Measurements from ENCODE around the gene HSPB2.
"Not testable (repeated sequence)": the region's sequence is repeated elsewhere in the genome, so short reads cannot be mapped to it uniquely, and the experiment has no call there.

The HSPB2 gene

DNA sequence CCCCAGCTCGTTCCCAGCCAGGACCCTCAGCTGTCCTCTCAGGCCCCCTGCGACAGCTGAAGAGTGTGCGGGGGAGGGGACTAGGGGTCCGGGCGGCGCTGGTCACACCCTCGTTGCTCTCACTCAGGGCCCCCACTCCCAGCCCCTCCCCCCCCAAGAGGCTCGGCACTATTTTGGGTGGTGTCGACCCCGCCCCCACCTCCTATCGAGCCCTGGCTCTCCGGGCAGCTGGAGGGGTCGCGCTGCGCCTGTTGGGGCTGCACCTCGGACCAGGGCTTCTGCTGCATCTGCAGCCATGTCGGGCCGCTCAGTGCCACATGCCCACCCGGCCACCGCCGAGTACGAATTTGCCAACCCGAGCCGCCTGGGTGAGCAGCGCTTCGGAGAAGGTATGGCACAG is at the start of gene HSPB2:
Gene HSPB2, plus strand, starts transcription at position 200 of the 400 bp plus-strand sequence. Its CDS starts 96 bp downstream, at position 296.
- no peak for DNase-seq (ENCODE audit: low read depth in 3 of 3)

GRCh38 chr11:111870113-111870512 is 42.4 kb upstream of the HSPB2 start:
- no peak for DNase-seq (ENCODE audit: low read depth in 3 of 3)

- no peak for DNase-seq (ENCODE audit: low read depth in 3 of 3)
Observed at GRCh38 chr11:111870522-111870885, 42.0 kb upstream of the HSPB2 start.

GRCh38 chr11:111870886-111871692 is 41.4 kb upstream of the HSPB2 start, which contains the start of gene ALG9:
TSS of gene ALG9 (minus strand) at chr11:111871581. CDS start at chr11:111871482, 99 bp downstream.
- peak; percentile 69 to 88 (median 85) for DNase-seq (ENCODE audit: low read depth in 3 of 3)

DNA sequence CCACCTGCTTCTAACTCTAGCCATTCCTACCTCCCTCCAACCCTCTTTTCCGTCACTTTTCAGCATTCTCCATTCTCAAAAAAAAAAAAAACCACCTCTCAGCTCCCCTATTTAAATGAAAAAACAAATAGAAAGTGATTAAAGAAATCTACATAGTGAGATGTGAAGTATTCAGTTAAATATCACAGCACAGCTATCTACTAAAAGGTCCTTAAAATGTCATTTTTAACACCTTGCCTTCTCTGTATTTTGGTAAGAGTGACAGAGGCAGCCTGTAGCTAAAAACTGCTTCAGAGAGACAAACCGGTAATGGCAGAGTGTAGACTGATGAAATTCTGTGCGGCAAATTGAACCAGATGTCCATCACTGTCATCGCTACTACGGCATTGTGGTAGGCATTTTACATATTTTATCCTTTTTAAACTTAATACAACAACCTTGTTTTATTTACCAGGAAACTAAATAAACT is 40.8 kb upstream of the HSPB2 start:
- DNase-seq (ENCODE audit: low read depth in 3 of 3) = no peak

DNA sequence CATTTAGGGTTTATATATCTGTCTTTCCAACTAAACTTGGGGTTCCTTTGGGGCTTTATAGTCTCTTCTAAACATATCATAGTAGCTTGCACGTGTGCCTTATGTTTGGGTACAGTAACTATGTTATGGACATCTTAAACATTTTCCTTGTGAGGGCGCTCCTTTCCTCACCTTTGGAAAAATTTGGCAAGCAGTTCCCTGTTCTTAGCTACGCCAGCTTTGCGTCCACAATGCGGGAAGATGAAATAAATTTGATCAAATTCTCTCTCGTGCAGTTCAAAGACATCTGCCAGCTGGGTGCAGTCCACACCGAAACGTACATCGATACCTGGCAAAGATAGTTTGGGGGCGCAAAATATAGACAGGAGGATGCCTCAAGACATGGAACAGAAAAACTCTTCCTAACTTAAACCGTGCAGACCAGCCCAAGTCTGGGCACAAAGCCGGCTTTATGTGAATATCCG is 34.1 kb upstream of the HSPB2 start:
- no peak for DNase-seq (ENCODE audit: low read depth in 3 of 3)

DNA sequence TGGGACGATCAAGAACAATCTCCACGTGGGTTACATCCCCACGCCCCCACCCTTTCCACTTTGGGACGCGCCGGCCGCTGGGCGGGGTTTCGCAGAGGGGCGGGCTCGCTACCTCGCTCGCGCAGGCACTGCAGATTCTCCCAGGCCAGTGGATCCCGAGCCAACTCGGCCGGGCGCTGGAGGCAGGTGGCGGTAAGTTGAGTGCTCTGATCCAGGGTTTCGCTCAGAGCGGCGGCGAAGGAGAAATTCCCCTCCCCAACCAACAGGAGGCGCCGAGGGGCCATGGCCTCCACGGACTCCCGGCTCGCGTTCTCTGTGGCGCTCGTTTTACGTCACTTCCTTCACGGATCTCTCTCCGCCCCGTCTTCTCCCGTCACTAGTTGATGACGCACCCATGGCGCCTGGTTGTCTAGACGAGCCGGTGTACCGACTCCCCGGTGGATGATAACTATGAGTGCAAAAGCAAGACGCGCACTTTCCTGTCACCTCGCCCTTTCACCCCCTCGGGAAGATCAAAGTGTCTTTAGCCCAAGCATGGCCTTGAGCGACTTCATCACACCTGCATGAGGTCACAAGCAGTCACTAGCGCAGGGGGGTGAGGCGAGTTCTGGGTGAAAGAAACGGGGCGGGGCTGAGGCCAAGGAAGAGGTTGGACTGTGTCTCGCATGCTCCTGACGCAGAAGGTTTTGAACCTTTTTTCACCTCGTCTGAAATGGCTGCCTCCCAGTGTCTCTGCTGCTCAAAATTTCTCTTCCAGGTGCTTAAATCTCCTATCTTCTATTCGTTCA is 33.5 kb upstream of the HSPB2 start, which contains the start of the genes CFAP68 and FDXACB1:
Gene CFAP68, plus strand, starts transcription at position 693 of the 788 bp plus-strand sequence. Its CDS starts 20 bp downstream, at position 713.
Gene FDXACB1, minus strand, starts transcription at position 317 of the 788 bp plus-strand sequence. Its CDS starts 33 bp downstream, at position 284.
- DNase-seq (ENCODE audit: low read depth in 3 of 3) = peak; percentile 88 to 93 (median 90)

GRCh38 chr11:111879637-111879960 is 32.9 kb upstream of the HSPB2 start:
- no peak for DNase-seq (ENCODE audit: low read depth in 3 of 3)

DNA sequence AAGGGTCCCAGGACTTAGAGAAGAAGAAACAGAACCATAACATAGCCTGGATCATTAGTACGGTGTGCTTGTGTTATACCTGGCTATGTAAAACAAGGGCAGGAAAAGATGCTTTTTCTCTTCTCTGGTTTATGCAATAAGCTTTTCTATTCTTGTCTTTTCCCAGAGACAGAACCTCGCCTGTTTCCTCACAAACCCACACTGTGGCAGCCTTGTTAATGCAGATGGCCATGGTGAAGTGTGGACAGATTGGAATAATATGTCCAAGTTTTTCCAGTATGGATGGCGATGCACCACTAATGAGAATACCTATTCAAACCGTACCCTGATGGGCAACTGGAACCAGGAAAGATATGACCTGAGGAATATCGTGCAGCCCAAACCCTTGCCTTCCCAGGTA is 30.3 kb upstream of the HSPB2 start:
- DNase-seq (ENCODE audit: low read depth in 3 of 3) = no peak

DNA sequence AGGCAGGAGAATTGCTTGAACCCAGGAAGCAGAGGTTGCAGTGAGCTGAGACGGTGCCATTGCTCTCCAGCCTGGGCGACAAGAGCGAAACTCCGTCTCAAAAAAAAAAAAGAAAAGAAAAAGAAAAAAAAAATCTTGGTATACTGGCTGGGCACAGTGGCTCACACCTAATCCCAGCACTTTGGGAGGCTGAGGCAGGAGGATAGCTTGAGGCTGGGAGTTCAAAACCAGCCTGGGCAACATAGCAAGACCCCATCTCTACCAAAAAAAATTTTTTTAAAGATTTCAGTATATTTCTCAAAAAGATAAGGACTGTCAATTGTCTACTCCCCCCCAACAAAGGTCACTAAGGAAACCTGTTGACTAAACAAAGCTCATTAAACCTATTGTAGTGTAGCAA is 27.5 kb upstream of the HSPB2 start:
- not testable (repeated sequence) for DNase-seq (ENCODE audit: low read depth in 3 of 3)

GRCh38 chr11:111886032-111886431 is 26.5 kb upstream of the HSPB2 start:
- DNase-seq (ENCODE audit: low read depth in 3 of 3) = no peak

- DNase-seq (ENCODE audit: low read depth in 3 of 3) = no peak
Observed at GRCh38 chr11:111886844-111887243, 25.7 kb upstream of the HSPB2 start.

DNA sequence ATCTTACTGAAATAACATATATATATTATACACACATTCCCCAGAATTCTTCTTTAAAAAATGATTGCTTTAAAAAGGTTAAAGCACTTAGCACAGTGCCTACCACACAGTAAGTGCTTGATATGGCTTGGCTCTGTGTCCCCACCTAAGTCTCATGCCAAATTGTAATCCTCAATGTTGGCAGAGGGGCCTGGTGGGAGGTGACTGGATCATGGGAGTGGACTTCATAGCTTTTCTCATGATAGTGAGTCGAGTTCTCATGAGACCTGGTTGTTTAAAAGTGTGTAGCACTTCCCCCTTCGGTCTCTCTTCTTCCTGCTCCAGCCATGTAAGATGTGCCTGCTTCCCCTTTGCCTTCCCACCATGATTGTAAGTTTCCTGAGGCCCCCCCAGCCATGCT is 7.1 kb upstream of the HSPB2 start:
- no peak for DNase-seq (ENCODE audit: low read depth in 3 of 3)

- no peak for DNase-seq (ENCODE audit: low read depth in 3 of 3)
Observed at GRCh38 chr11:111906680-111907079, 5.9 kb upstream of the HSPB2 start.

- DNase-seq (ENCODE audit: low read depth in 3 of 3) = no peak
Observed at GRCh38 chr11:111908639-111909305, 3.8 kb upstream of the HSPB2 start.

GRCh38 chr11:111909378-111909777 is 3.2 kb upstream of the HSPB2 start:
- DNase-seq (ENCODE audit: low read depth in 3 of 3) = no peak

- no peak for DNase-seq (ENCODE audit: low read depth in 3 of 3)
Observed at GRCh38 chr11:111910676-111911562, 1.6 kb upstream of the HSPB2 start.

GRCh38 chr11:111911563-111912401 is 752 bp upstream of the HSPB2 start, which contains the start of gene CRYAB:
TSS of gene CRYAB (minus strand) at chr11:111911770. CDS start at chr11:111911724, 46 bp downstream.
- DNase-seq (ENCODE audit: low read depth in 3 of 3) = no peak

DNA sequence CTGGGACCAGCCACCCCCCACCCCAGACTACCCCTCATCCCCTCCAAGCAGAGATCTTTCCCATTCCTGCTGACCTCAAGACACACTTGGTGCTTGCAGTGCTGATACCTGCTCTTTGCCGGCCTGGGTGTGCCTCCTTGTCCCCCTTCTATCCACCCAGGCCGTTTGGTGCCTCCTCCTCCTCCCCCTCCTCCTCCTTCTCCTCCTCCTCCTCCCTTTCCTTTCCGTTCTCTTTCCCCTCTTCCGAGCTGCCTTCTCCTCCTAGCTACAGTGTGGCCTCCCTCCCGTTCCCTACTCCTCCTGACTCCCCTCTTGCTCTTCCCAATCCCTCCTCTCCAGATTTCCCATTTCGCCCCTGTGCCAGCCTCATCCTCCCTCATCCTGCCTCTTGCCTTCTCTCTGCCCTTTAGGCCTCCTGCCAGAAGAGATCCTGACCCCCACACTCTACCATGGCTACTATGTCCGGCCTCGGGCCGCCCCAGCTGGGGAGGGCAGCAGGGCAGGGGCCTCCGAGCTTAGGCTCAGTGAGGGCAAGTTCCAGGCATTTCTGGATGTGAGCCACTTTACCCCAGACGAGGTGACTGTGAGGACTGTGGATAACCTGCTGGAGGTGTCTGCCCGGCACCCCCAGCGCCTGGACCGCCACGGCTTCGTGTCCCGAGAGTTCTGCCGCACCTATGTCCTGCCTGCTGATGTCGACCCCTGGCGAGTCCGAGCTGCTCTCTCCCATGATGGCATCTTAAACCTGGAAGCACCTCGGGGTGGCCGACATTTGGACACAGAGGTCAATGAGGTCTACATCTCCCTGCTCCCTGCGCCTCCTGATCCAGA is 712 bp downstream of the HSPB2 start:
- no peak for DNase-seq (ENCODE audit: low read depth in 3 of 3)
